HG03095 (cell line): ENCODE measurements around the gene NUDT8.
"Not testable (repeated sequence)": the region's sequence is repeated elsewhere in the genome, so short reads cannot be mapped to it uniquely, and the experiment has no call there.

Source experiments
- ATAC-seq: cut with Tn5 transposase; IDR thresholded peaks from one replicate; pipeline ENCODE4 v1.9.1; 2021; ENCODE audit warnings: moderate library complexity; ENCODE audit not compliant: unreplicated experiment

The NUDT8 gene

DNA sequence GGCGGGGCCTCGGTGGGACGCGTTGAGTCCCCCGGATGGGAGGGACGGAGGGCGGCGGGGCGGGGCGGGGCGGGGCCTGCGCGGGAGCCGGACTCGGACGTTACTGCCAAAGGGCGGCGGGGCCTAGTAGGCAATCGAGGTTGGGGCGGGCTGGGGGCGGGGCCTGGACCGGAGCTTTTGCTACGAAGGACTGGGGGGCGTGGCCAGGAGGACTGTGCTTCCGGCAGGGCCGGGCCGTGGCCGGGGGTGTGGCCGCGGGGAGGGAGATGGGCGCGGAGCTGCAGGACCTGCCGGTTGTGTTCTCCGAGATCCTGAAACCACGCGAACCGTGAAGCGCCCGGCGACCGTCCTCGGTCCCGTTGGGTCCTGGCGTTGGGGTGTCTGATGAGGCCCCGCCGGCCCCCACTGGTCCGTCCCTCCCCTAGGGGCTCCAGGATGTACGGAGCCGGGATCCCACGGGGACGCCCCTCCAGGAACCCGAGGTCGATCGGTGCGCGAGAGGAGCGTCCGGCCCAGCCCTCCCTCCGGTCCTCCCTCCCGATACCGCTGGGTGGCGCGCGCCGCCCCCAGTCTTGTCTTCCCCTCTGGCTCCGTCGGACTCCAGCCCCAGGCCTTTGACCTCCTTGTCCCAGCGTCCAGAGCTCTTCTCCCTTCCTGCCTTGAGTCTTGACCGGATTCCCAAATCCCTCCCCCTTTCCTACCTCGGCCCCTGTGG, 648 bp upstream of the NUDT8 start:
- peak; percentile 47 for ATAC-seq

DNA sequence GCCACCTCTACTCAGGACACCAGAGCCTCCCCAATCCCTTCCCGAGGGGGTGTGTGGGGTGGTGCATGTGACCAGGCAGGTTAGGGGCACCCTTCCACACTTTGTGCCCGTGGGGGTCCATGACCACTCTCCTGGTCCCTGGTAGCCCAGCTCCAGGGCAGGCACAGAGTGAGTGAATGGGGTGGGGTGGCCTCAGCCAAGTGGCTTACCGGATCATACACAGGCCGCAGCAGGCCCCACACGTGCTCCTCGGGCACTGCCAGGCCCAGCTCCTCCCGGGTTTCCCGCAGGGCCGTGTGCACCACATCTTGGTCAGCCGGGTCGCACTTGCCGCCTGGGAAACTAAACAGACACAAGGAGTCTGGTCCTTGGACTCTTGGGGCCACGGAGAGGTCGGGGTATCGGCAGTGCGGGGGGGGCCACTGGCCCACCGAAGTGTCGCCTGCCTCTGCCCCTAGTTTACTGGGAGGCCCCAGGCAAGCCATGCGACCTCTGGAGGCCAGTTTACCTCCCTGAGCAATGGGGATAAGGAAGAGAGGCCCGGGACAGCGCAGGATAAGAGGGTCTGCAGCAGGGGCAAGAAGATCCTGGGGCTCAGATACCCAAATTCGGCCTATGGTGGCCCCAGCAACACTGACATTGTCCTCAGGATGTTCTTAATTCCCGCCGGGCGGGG, 889 bp downstream of the NUDT8 start:
- no peak for ATAC-seq

DNA sequence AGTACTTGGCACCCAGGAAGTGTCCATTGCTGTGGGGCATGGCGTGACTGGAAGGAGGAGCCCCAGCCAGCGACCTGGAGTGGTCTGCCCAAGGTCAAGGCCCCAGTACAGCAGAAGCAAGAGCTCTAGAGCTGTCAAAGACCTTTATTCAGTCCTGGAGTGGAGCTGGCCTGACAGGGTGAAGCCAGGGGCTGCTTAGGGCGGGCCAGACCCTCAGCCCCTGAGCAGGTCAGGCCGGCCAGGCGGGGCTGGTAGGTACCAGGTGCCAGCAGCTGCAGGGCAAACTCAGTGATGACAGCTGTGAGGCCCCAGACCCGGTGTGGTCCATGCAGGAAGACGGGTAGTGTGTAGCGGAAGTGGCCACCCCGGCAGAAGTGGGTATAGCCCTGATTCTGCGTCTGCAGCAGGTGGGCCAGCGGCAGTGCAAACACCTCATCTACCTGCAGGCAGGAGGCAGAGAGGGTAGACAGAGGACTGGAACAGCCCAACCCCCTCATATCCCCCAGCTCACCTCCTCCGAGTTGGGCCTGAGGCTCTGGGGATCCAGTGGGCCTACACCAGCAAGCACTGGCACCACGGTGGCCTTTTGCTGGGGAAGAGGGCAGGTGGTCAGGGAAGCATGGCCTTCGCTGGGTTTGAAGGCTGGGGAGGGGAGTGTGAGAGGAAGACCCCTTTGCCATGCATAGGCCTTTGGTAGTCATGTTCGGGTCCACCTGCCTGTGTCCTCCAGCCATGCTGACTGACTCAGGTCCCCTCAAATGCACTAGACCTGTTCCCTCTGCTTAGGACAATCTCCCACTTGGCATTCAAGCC, 1.7 kb downstream of the NUDT8 start:
- no peak for ATAC-seq

DNA sequence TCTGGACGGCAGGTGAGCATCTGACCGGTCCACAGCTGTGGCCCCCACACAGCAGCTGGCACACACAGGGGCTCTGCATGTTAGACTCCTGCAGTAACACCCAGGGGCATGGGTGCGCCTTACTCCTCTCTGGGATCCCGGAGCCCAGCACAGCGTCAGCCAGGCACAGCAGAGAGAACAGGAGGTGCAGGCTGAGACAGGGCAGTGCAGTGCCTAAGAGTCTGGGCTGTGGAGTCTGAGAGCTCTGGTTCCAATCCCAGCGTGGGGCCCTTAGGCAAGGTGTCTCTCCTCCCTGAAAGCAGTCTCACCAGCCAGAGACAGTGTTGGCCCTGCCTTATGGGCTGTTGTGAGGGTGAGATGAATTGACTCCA, 2.3 kb downstream of the NUDT8 start:
- ATAC-seq, result no peak

GRCh38 chr11:67626970-67627369, 2.8 kb downstream of the NUDT8 start:
- ATAC-seq, result no peak

DNA sequence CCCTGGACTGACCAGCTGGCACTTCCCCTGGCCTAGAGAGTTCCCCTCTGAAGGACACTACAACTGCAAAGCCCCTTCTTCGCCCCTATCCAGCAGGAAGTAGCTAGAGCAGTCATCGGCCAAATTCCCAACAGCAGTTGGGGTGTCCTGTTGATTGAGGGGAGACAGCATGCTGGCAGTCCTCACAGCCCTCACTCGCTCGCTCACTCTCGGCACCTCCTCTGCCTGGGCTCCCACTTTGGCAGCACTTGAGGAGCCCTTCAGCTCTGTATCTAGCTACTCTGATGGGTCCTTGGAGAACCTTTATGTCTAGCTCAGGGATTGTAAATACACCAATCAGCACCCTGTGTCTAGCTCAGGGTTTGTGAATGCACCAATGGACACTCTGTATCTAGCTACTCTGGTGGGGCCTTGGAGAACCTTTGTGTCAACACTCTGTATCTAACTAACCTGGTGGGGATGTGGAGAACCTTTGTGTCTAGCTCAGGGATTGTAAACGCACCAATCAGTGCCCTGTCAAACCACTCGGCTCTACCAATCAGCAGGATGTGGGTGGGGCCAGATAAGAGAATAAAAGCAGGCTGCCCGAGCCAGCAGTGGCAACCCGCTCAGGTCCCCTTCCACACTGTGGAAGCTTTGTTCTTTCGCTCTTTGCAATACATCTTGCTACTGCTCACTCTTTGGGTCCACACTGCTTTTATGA, 3.5 kb downstream of the NUDT8 start:
- not testable (repeated sequence) for ATAC-seq

GRCh38 chr11:67623795-67624194, 5.9 kb downstream of the NUDT8 start:
- not testable (repeated sequence) for ATAC-seq

- ATAC-seq, result not testable (repeated sequence)
Measured at GRCh38 chr11:67622905-67623304, 6.8 kb downstream of the NUDT8 start.

DNA sequence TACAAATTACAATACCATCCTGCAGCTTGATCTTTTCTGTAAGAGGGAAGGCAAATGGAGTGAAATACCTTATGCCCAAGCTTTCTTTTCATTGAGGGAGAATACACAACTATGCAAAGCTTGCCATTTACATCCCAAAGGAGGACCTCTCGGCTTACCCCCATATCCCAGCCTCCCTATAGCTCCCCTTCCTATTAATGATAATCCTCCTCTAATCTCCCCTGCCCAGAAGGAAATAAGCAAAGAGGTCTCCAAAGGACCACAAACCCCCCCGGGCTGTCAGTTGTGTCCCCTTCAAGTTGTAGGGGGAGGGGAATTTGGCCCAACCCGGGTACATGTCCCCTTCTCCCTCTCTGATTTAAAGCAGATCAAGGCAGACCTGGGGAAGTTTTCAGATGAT, 7.8 kb downstream of the NUDT8 start:
- ATAC-seq, result not testable (repeated sequence)

DNA sequence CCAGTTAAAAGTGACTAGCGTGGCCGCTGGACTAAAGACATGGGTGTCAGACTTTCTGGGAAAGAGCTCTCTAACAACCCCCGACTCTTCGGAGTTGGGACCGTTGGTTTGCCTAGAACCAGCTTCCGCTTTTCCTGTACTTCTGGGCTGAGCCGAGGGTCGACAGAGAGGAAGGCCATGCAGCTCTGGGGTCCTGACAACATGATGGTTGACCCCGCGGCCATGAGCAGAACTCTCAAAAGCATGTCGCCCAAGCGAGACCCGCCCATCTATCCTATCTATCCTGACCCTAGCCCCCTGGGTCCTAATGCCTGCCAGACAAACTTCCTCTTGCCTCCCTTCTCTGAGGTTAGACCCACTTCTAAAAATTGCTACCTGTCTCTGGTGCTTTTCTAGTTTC, 9.1 kb downstream of the NUDT8 start:
- ATAC-seq, result not testable (repeated sequence)

GRCh38 chr11:67619683-67620618, 9.8 kb downstream of the NUDT8 start:
- ATAC-seq, result not testable (repeated sequence)

- not testable (repeated sequence) for ATAC-seq
Measured at GRCh38 chr11:67618901-67619659, 10.7 kb downstream of the NUDT8 start.

DNA sequence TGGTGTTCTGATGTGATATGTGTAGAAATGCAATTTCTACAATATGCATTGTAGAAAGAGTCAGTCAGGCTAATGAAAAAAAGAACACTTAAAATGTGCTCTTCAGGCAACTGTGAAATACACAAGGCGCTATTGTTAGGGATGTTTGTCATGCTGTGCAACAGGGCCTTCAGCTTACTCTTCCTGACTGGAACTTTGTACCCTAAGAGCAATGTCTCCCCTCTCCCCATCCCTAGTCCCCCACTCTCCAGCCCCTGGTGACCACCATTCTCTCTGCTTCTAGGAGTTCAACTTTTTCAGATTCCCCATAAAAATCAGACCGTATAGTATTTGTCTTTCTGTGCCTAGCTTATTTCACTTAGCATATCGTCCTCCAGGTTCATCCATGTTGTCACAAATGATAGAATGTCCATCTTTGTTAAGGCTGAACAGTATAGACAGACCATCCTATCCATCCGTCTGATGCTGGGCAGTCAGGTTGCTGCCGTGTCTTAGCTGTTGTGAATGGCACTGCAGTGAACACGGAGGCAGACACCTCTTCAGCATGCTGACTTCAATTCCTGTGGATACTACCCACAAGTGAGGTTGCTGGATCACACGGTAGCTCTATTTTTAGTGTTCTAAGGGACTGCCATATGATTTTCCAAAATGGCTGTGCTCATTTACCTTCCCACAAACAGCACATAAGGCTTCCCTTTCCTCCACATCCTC, 12.3 kb downstream of the NUDT8 start:
- no peak for ATAC-seq

GRCh38 chr11:67616431-67617242, 13.1 kb downstream of the NUDT8 start:
- no peak for ATAC-seq

GRCh38 chr11:67615728-67616430, 13.9 kb downstream of the NUDT8 start:
- ATAC-seq, result no peak

DNA sequence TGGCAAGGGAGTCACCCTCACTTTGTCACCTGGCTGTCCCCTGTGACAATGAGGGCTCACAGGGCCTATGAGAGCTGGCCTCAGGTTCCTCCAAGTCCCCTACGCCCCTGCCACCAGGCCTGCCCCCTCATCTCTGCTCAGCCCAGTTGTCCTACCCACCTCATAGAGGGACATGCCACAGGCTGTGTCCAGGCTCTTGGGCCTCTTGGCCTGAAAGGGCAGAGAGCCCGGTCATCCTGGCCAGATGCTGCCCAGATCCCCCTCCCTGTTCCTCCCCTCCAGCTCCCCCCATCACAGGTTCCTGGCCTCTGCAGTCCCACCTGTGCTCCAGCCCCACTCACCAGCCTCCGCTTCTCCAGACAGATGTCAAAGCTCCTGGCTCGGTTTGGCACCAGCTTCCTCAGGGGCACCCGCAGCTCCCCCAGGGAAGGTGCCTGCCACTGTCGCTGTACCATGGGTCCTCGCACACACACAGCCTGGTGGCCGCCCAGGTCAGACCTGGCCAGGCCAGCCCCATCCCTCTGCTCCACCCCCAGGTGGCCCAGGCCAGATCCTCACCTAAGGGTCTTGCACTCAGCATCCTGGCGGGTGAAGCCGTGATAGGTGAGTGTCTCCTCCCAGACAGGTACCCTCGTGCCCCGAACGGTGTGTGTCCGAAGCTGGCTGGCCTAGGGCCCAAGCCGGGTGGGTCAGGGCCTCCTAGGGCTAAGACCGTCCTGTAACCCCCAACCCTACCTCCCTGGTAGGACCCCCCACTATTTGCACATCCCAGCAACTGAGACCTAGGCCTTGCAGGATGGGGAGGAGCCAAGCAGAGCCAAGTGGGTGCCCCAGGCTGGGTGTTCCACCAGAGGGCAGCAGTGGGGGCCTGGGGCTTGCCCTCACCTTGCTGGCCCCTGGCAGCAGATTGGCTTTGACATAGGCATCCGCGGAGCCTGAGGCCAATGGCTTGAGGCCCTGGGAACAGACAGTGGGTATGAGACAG, 14.7 kb downstream of the NUDT8 start:
- no peak for ATAC-seq
